HepG2 (cell line): ENCODE measurements around the gene PGAP3. TPM values are rescaled to one million over a fixed set of nuclear protein-coding genes. Genes with fewer than 3 reads are reported as not detected.

Experiments
- AKAP8 ChIP-seq: sonication (generic); formaldehyde crosslinking; IDR thresholded peaks from 2 replicates; pipeline ENCODE4 v1.5.1; 2020; ENCODE audit warnings: mild to moderate bottlenecking, missing genetic modification reagents
- CBFB ChIP-seq: sonication (generic); formaldehyde crosslinking; IDR thresholded peaks from 2 replicates; pipeline ENCODE4 v1.4.0; 2020; ENCODE audit warnings: missing genetic modification reagents
- DNMT3B ChIP-seq: conservative IDR thresholded peaks from 2 replicates; pipeline ENCODE4 v1.6.1; 2016; ENCODE audit warnings: missing biosample characterization, control low read depth
- NFYC ChIP-seq: IDR thresholded peaks from 2 replicates; pipeline ENCODE4 v1.6.1; 2016; ENCODE audit warnings: missing genetic modification reagents, missing compliant biosample characterization
- NRL ChIP-seq: sonication (generic); formaldehyde crosslinking; IDR thresholded peaks from 2 replicates; pipeline ENCODE4 v1.5.0; 2020; ENCODE audit warnings: missing genetic modification reagents, mild to moderate bottlenecking, moderate library complexity, borderline replicate concordance
- PCBP2 ChIP-seq: fragments of 200-400 bp; formaldehyde crosslinking; optimal IDR thresholded peaks from 2 replicates; pipeline ENCODE3; 2018; ENCODE audit warnings: low read length, low read depth; ENCODE audit not compliant: poor library complexity, severe bottlenecking
- TBP ChIP-seq: sonication (generic); formaldehyde crosslinking; IDR thresholded peaks from 2 replicates; pipeline ENCODE4 v1.5.0; 2020; ENCODE audit warnings: missing genetic modification reagents
- THYN1 ChIP-seq: sonication (generic); formaldehyde crosslinking; IDR thresholded peaks from 2 replicates; pipeline ENCODE4 v1.8.1; 2023; ENCODE audit warnings: low read depth, mild to moderate bottlenecking, moderate library complexity, missing genetic modification reagents, borderline replicate concordance
- ZMYM4 ChIP-seq: sonication (generic); formaldehyde crosslinking; IDR thresholded peaks from 2 replicates; pipeline ENCODE4 v1.8.1; 2023; ENCODE audit warnings: mild to moderate bottlenecking, missing genetic modification reagents
- ZNF761 ChIP-seq: sonication (generic); formaldehyde crosslinking; conservative IDR thresholded peaks from 2 replicates; pipeline ENCODE4 v1.4.0; 2020; ENCODE audit warnings: mild to moderate bottlenecking, missing genetic modification reagents
- polyA plus RNA-seq, 8 experiments: library from polyadenylated mRNA; depleted of rRNA in 3 of 8; stranded (reverse) in 7 of 8; unstranded in 1 of 8; fragments of >200 nt; fragmentation: Illumina TruSeq in 4 of 8; extraction: Trizol in 4 of 8; gene quantifications; 2 replicates each; pipeline versions ENCODE4 v1.2.1 to v1.2.3, GENCODE V29; 2011 to 2016; ENCODE audit warnings: low read depth in 4 of 8, missing spikeins in 1 of 8, mixed read lengths in 1 of 8; ENCODE audit not compliant: insufficient read depth in 1 of 8
- total RNA-seq, 5 experiments: library from RNA; depleted of rRNA; stranded (reverse); fragments of >200 nt; fragmentation: Illumina TruSeq; extraction: Trizol; gene quantifications; 2 replicates each; pipeline ENCODE4 v1.2.3, GENCODE V29; 2016; ENCODE audit warnings: low read depth in 1 of 5
- TF ChIP-seq, protein P1 (sequence below): sonication (generic); formaldehyde crosslinking; IDR thresholded peaks from 2 replicates; pipeline ENCODE4 v1.4.0; 2020; ENCODE audit warnings: missing genetic modification reagents, borderline replicate concordance
- TF ChIP-seq, protein P2 (sequence below): sonication (generic); formaldehyde crosslinking; IDR thresholded peaks from 2 replicates; pipeline ENCODE4 v1.5.0; 2020; ENCODE audit warnings: missing genetic modification reagents
- TF ChIP-seq, protein P3 (sequence below): IDR thresholded peaks from 2 replicates; pipeline ENCODE4 v1.6.1; 2016; ENCODE audit warnings: low read depth

PGAP3 gene
- total and polyA plus RNA-seq, 2 of the 13 experiments (the other 11 are each of a cell fraction or from before 2014, with no cell fraction given): 11.9 to 14.6 TPM

GRCh38 chr17:39687546-39688474, at the start of gene PGAP3 (continued):
- TF ChIP-seq, protein P1, sequence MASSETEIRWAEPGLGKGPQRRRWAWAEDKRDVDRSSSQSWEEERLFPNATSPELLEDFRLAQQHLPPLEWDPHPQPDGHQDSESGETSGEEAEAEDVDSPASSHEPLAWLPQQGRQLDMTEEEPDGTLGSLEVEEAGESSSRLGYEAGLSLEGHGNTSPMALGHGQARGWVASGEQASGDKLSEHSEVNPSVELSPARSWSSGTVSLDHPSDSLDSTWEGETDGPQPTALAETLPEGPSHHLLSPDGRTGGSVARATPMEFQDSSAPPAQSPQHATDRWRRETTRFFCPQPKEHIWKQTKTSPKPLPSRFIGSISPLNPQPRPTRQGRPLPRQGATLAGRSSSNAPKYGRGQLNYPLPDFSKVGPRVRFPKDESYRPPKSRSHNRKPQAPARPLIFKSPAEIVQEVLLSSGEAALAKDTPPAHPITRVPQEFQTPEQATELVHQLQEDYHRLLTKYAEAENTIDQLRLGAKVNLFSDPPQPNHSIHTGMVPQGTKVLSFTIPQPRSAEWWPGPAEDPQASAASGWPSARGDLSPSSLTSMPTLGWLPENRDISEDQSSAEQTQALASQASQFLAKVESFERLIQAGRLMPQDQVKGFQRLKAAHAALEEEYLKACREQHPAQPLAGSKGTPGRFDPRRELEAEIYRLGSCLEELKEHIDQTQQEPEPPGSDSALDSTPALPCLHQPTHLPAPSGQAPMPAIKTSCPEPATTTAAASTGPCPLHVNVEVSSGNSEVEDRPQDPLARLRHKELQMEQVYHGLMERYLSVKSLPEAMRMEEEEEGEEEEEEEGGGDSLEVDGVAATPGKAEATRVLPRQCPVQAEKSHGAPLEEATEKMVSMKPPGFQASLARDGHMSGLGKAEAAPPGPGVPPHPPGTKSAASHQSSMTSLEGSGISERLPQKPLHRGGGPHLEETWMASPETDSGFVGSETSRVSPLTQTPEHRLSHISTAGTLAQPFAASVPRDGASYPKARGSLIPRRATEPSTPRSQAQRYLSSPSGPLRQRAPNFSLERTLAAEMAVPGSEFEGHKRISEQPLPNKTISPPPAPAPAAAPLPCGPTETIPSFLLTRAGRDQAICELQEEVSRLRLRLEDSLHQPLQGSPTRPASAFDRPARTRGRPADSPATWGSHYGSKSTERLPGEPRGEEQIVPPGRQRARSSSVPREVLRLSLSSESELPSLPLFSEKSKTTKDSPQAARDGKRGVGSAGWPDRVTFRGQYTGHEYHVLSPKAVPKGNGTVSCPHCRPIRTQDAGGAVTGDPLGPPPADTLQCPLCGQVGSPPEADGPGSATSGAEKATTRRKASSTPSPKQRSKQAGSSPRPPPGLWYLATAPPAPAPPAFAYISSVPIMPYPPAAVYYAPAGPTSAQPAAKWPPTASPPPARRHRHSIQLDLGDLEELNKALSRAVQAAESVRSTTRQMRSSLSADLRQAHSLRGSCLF: no peak
- TF ChIP-seq, protein P2, sequence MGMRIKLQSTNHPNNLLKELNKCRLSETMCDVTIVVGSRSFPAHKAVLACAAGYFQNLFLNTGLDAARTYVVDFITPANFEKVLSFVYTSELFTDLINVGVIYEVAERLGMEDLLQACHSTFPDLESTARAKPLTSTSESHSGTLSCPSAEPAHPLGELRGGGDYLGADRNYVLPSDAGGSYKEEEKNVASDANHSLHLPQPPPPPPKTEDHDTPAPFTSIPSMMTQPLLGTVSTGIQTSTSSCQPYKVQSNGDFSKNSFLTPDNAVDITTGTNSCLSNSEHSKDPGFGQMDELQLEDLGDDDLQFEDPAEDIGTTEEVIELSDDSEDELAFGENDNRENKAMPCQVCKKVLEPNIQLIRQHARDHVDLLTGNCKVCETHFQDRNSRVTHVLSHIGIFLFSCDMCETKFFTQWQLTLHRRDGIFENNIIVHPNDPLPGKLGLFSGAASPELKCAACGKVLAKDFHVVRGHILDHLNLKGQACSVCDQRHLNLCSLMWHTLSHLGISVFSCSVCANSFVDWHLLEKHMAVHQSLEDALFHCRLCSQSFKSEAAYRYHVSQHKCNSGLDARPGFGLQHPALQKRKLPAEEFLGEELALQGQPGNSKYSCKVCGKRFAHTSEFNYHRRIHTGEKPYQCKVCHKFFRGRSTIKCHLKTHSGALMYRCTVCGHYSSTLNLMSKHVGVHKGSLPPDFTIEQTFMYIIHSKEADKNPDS (CRISPR knock-in tag): peak; percentile 99
- TF ChIP-seq ZMYM4 (CRISPR knock-in tag) (peak; percentile 62; the same call in 1 of the 2 replicates), AKAP8 (CRISPR knock-in tag) (no peak), PCBP2 (no peak), NRL (CRISPR knock-in tag) (0 out of 2 replicates have a peak, but pooled peaks have one; percentile 69), DNMT3B (no peak), NFYC (peak; percentile 79), THYN1 (CRISPR knock-in tag) (0 out of 2 replicates have a peak, but pooled peaks have one; percentile 83), ZNF761 (CRISPR knock-in tag) (0 out of 2 replicates have a peak, but pooled peaks have one; percentile 30), CBFB (CRISPR knock-in tag) (0 out of 2 replicates have a peak, but pooled peaks have one; percentile 54), TBP (no peak)
- TF ChIP-seq, protein P3, sequence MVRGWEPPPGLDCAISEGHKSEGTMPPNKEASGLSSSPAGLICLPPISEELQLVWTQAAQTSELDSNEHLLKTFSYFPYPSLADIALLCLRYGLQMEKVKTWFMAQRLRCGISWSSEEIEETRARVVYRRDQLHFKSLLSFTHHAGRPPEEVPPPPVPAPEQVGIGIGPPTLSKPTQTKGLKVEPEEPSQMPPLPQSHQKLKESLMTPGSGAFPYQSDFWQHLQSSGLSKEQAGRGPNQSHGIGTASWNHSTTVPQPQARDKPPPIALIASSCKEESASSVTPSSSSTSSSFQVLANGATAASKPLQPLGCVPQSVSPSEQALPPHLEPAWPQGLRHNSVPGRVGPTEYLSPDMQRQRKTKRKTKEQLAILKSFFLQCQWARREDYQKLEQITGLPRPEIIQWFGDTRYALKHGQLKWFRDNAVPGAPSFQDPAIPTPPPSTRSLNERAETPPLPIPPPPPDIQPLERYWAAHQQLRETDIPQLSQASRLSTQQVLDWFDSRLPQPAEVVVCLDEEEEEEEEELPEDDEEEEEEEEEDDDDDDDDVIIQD: no peak
